ENCODE results near the gene CCDC141.
"Not testable (repeated sequence)": the region's sequence is repeated elsewhere in the genome, so short reads cannot be mapped to it uniquely, and the experiment has no call there.

Gene CCDC141

GRCh38 chr2:179031731-179032408, 18.1 kb downstream of the CCDC141 start:
- DNase-seq, result no peak

- DNase-seq, result no peak
These were observed 25.5 kb downstream of the CCDC141 start for GRCh38 chr2:179024445-179024844.

GRCh38 chr2:179022685-179023084, 27.3 kb downstream of the CCDC141 start:
- DNase-seq, result no peak

- no peak for DNase-seq
These were observed 28.7 kb downstream of the CCDC141 start for GRCh38 chr2:179021258-179021657.

GRCh38 chr2:179020156-179020750, 29.7 kb downstream of the CCDC141 start:
- DNase-seq, result peak; percentile 31

- DNase-seq, result no peak
These were observed 30.7 kb downstream of the CCDC141 start for GRCh38 chr2:179019260-179019659.

GRCh38 chr2:179017773-179018357, 32.1 kb downstream of the CCDC141 start:
- no peak for DNase-seq

GRCh38 chr2:179014189-179014588, 35.7 kb downstream of the CCDC141 start:
- not testable (repeated sequence) for DNase-seq

GRCh38 chr2:179005976-179006375, 44.0 kb downstream of the CCDC141 start:
- no peak for DNase-seq

- DNase-seq, result no peak
These were observed 50.5 kb downstream of the CCDC141 start for GRCh38 chr2:178999476-178999875.

- DNase-seq, result no peak
These were observed 51.4 kb downstream of the CCDC141 start for GRCh38 chr2:178998539-178998938.

GRCh38 chr2:178997477-178997876, 52.5 kb downstream of the CCDC141 start:
- no peak for DNase-seq

GRCh38 chr2:178997067-178997466, 52.9 kb downstream of the CCDC141 start:
- DNase-seq, result no peak

- no peak for DNase-seq
These were observed 55.7 kb downstream of the CCDC141 start for GRCh38 chr2:178994264-178994663.

GRCh38 chr2:178993788-178994187, 56.1 kb downstream of the CCDC141 start:
- no peak for DNase-seq

- DNase-seq, result not testable (repeated sequence)
These were observed 57.2 kb downstream of the CCDC141 start for GRCh38 chr2:178992719-178993118.

GRCh38 chr2:178990533-178991241, 59.2 kb downstream of the CCDC141 start:
- DNase-seq, result no peak

- not testable (repeated sequence) for DNase-seq
These were observed 60.5 kb downstream of the CCDC141 start for GRCh38 chr2:178989424-178989823.

GRCh38 chr2:178982652-178983051, 67.3 kb downstream of the CCDC141 start:
- DNase-seq, result not testable (repeated sequence)

- DNase-seq, result no peak
These were observed 69.1 kb downstream of the CCDC141 start for GRCh38 chr2:178980815-178981214.

- no peak for DNase-seq
These were observed 71.3 kb downstream of the CCDC141 start for GRCh38 chr2:178978667-178979066.

- DNase-seq, result no peak
These were observed 73.6 kb downstream of the CCDC141 start for GRCh38 chr2:178976351-178976750.

GRCh38 chr2:178962805-178963433, 87.0 kb downstream of the CCDC141 start:
- DNase-seq, result no peak

Measured in activated CD4-positive, alpha-beta T cell treated with anti-CD3 and anti-CD28 coated beads, Interleukin-2, amount 50 U/mL, for 1 hour (primary cell).